Activated CD8-positive, alpha-beta memory T cell treated with anti-CD3 and anti-CD28 coated beads, Interleukin-2, amount 50 U/mL, for 48 hours (primary cell): ENCODE results near the gene DUOX2.
"Not testable (repeated sequence)": the region's sequence is repeated elsewhere in the genome, so short reads cannot be mapped to it uniquely, and the experiment has no call there.

Source experiments
- DNase-seq: peaks from one replicate; pipeline ENCODE4 v3.0.0-alpha.2; 2020

The DUOX2 gene

GRCh38 chr15:45138814-45139765, 25.1 kb upstream of the DUOX2 start:
- no peak for DNase-seq

- no peak for DNase-seq
Measured at GRCh38 chr15:45137703-45138102, 23.7 kb upstream of the DUOX2 start.

GRCh38 chr15:45136378-45136764, 22.4 kb upstream of the DUOX2 start:
- DNase-seq, result no peak

- not testable (repeated sequence) for DNase-seq
Measured at GRCh38 chr15:45135705-45136377, 21.9 kb upstream of the DUOX2 start.

DNA sequence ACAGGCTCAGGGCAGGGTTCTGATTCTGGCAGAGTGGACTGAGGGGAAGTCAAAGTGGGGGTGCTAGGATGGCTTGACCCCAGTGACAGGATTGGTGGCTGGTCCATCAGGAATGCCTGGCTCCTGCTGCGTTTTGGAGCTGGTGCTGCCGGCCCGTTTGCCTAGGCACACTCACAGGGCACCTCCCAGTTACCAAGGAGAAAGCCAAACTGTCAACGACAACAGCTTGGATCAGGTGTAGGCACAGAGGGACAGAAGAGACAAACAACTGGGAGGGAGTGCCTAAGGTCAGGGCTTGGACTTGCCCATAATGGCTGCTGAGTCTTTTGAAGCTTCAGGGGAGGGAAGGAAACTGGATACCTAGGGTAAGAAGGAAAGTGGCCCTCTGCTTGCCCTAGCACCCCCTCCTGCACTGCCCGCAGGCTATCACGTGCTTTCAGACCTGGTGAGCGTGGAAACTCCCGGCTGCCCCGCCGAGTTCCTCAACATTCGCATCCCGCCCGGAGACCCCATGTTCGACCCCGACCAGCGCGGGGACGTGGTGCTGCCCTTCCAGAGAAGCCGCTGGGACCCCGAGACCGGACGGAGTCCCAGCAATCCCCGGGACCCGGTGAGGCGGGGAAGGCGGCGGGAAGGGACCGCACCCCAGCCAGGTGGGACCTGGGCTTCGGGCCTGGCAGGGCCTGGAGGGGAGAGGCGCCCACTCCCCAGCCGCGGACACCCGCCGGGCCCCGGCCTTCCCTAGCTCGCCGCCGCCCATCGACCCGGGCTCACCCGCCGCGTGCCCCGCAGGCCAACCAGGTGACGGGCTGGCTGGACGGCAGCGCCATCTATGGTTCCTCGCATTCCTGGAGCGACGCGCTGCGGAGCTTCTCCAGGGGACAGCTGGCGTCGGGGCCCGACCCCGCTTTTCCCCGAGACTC, 21.0 kb upstream of the DUOX2 start:
- no peak for DNase-seq

DNA sequence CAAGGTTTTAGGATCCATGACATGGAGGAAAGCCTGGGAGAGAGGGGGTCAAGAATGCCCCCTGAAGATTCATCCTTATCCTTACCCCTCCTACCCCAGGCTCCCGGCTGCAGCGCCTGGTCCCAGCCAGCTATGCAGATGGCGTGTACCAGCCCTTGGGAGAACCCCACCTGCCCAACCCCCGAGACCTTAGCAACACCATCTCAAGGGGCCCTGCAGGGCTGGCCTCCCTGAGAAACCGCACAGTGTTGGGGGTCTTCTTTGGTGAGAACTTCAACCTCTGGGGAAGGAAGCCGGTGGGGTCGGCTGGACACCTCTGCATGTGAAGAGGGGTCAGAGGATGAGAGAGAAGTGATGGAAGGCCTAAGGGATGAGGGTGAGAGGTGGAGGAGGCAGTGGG, 20.1 kb upstream of the DUOX2 start:
- DNase-seq, result no peak

- DNase-seq, result no peak
Measured at GRCh38 chr15:45133561-45133920, 19.6 kb upstream of the DUOX2 start.

DNA sequence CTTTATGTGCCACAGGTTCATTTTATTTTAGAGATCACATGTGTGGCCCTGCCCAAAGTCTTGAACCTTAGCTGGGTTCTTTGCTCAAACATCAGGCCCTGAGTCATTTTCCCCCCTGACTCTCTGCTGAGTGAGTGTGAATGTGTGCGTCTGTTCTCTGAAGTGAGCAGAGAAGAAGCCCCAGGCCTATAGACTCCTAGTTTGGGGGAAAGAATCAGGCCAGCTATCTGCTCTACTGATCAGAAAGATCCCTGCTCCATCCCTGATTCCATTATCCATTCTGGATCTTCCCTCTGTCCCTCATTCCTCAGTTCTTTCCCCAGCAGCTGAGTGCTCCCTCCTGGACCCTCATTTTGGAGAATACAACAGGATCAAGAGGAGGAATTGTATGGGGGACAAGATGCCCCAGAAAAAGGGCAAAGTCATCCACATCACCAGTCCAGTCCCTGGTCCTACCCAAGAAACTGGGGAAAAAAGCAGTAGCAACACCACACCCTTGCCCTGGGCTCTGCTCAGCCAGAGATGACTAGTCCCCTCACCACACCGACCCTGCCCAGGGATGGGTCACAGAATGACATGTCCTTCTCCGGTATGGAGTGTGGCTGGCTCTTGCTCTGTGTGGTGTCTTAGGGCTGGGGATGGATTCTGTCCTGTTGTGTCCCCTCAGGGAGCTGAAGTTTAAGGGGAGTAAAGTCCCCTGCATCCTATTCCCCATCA, 19.0 kb upstream of the DUOX2 start:
- no peak for DNase-seq

DNA sequence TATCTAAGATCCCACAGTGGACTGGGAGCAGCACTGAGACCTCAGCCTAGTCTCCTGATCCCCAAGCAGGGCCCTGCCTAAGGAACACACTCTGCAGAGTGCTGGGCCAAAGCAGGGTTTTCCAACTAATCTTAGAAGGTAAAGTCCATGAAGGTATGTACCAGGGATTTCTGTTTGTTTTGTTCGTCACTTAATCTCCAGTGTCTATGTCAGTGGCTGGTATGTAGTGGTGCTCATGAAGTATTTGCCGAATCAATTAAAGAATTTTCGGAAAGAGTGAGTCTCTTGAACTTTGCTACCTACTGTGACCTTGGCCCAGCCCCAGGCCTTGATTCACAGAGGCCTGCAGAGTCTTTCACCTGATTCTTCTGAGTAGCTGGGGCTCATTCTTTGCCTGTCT, 17.5 kb upstream of the DUOX2 start:
- DNase-seq, result no peak

DNA sequence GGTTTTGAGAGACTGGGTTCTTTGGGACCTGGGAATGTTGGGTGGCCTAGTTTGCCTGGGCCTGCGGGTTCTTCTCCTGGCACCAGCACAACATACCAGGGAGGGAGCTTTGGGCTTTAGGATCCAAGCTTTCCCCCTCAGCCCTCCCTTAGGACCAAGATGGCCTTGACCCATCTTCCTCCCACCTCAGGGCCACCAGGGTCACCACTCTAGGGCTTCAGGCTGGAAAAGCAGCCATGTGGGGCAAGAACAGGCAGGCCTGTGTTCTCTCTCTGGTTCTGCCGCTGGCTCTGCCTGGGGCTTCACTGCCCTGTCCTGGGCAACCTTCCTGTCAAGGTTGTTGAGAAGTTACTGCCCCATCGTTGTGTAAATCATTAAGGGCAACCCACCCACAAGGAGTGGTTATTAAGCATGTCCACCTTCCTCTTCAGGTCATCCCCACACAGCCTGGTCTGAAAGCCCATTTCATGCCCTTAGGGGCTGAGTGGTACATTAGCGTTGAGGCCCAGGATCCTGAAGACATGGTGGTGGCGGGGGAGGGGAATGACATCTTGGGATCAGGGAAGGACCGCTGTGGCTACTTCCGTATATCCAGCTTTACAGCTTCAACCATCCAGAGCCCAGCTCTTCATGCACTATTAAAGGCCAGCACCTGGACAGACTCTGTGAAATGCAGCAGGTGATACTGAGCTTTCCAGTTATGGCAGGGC, 16.5 kb upstream of the DUOX2 start:
- DNase-seq, result no peak

DNA sequence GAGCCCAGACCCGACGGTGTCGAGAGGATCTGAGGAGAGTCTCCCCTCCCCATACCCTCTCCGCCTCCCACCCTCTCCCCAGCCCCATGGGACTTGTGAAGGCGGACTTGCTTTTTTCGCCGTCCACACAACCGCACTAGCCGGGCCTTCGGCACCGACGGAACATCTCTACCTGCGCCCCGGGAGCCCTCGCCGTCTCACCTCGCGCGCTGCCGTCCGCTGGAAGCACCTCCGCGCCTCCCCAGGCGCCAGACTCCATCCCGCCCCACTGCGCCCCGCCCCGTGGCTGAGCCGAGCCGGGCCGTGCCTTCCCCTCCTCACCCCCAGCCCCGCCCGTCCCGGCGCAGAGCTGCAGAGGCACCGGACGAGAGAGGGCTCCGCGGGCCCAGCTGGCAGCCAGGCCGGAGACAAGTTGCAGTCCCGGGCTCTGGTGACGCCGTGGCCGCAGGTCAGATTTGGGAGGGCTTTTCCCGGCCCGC, 15.7 kb upstream of the DUOX2 start, which contains the start of the genes DUOX1 and DUOXA1:
TSS of gene DUOX1 (plus strand) at position 344 of the 479 bp plus-strand sequence. CDS start 1,973 bp downstream, outside the sequence.
TSS of gene DUOXA1 (minus strand) at position 229 of the 479 bp plus-strand sequence. CDS start 6,865 bp downstream, outside the sequence.
- no peak for DNase-seq

DNA sequence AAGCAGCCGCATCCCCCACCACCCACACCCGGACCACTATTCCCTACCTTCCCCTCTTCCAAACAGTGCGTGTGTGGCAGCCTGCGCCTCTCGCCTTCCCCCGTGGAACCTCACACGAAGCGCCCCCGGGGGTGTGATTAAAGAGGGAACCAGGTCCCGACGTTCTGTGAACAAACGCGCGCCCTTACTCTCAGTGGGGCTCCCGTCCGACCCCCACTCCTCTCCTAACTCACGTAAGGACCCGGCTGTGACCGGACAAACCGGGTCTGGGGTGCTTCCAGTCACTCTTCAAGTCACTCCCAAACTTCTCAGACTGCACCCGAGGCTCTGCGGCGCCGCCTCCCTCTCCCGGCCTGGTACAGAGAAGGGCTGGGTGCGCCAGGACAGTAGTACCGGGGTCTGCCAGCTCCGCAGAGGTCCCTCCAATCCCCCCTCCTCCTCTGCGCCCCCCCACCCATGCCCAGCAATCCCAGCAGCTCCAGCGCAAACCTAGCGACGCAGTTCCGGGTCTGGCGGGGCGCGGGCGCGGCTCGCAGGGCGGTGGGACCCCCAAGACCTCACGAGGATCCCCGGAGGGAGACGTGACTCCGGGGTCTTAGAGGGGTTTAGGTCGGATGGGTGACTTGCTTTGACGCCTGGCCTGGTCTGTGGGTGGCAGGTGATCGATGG, 15.1 kb upstream of the DUOX2 start:
- DNase-seq, result no peak

GRCh38 chr15:45126535-45127158, 12.7 kb upstream of the DUOX2 start:
- no peak for DNase-seq

GRCh38 chr15:45123397-45123796, 9.4 kb upstream of the DUOX2 start:
- DNase-seq, result no peak

- no peak for DNase-seq
Measured at GRCh38 chr15:45122719-45123118, 8.7 kb upstream of the DUOX2 start.

DNA sequence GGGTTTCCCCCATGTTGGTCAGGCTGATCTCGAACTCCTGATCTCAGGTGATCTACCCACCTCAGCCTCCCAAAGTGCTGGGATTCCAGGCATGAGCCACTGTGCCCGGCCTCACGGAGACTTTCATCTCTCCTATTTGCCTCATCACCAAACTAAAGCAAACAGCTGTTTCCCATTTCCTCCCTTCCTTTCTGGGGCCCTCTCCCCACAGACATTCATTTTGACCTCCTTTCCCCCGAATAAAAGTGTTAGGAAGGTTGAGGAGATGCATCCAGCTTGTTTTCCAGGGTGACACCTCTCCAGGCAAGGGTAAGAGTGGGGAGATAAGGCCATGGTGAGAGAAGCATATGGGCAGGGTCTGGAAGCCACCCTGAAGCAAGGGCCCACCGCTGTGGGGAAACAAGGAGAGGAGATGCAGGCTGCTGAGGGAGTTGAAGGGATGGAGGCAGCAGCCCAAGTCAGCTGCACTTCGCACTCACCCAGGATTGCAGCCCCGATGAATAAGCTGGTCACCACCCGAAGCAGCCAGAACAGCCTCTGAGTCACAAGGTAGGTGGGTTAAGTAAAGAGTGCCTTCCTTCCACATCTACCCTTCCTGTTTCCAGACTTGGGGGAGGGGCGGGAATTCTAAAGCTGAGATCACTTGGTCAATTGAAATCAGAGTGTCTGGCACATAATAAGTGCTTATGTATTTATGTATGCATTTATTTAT, 7.9 kb upstream of the DUOX2 start:
- DNase-seq, result no peak

- DNase-seq, result no peak
Measured at GRCh38 chr15:45121020-45121419, 7.0 kb upstream of the DUOX2 start.

DNA sequence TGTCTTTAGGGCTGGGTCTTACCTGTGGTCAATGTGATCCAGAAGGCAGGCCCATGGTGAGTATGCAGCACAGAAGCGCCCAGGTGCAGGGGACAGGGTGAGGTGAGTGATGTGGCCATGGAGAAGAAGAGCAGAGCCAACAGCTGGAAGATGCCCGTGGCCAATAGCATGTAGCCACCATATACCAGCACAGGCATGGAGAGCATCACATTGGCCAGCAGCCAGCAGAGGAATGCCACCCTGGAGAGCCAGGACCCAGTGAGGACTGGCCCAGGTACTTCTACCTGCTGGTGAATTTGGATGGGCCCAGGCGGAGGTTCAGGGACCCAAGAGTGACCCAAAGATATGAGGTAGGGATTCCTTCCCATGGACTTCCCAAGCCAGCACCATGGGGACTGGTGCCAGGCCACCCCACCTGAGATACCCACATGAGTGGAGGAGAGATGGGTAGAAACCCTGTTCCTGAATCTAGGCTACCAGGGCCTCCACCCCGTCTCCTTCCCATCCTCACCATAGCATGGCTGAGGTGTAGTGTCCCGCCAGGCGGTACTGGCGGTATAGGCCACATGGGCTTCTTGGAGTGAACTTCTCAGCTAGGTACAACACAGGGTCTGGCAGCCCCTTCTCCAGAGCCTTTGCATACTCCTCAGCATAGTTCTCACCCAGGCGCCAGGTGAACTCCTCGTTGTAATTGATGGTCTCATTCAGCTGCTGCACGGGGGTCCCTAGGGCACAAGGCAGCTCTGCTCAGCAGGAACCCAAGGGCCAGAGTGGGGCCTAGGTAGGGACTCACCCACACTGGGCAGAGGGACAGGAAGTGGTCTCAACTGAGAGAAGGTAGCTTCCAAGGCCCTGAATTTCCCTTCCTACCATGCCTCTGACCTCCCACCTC, 6.4 kb upstream of the DUOX2 start:
- DNase-seq, result no peak

GRCh38 chr15:45118996-45119395, 5.0 kb upstream of the DUOX2 start:
- DNase-seq, result no peak
